IMR-90 (cell line): ENCODE results near the gene PAPPA. TPM values are rescaled to one million over a fixed set of nuclear protein-coding genes. Genes with fewer than 3 reads are reported as not detected.

Source experiments
- ATAC-seq: fragments of 200-7000 bp; cut with Tn5 transposase; 2 replicates; pipeline ENCODE4 v1.9.1; 2020; ENCODE audit warnings: low read depth, mild to moderate bottlenecking, moderate library complexity
- BruUV-seq: library from RNA; stranded (reverse); fragments of 400-500 nt; replicated peaks from 2 replicates; lab custom pipeline; 2021; lab: Mats Ljungman, UMichigan
- CTCF ChIA-PET: fragments of 300-600 bp; formaldehyde crosslinking; extraction: SDS; loops from one replicate; lab custom pipeline; 2021; ENCODE audit warnings: antibody characterized with exemption; lab: Yijun Ruan, JAX
- POLR2A ChIA-PET: fragments of 300-600 bp; sonication (Branson Sonifier 250); formaldehyde crosslinking; loops from one replicate; lab custom pipeline; 2022; ENCODE audit warnings: antibody characterized with exemption; ENCODE audit not compliant: unreplicated experiment; lab: Charles Lee
- DNase-seq: peaks from one replicate; pipeline ENCODE4 v3.0.0; 2013
- H2AFZ ChIP-seq: replicated peaks from 2 replicates; pipeline ENCODE3; 2013; ENCODE audit warnings: low read length, mild to moderate bottlenecking; ENCODE audit not compliant: poor library complexity
- H2AK5ac ChIP-seq: 2 replicates; pipeline ENCODE4 v1.6.1; 2013; ENCODE audit warnings: low read depth, low read length, inconsistent platforms
- H2AK9ac ChIP-seq: replicated peaks from 2 replicates; pipeline ENCODE3; 2013; ENCODE audit warnings: mild to moderate bottlenecking, low read depth, low read length, moderate library complexity; ENCODE audit not compliant: poor library complexity
- H2BK120ac ChIP-seq: 2 replicates; pipeline ENCODE4 v1.6.1; 2013; ENCODE audit warnings: low read depth, low read length, inconsistent platforms
- H2BK15ac ChIP-seq: 3 replicates; pipeline ENCODE4 v1.6.1; 2013; ENCODE audit warnings: low read depth, low read length, inconsistent platforms
- H2BK20ac ChIP-seq: 2 replicates; pipeline ENCODE4 v1.6.1; 2013; ENCODE audit warnings: low read depth, mild to moderate bottlenecking, inconsistent platforms, low read length, moderate library complexity
- H2BK5ac ChIP-seq: 2 replicates; pipeline ENCODE4 v1.6.1; 2013; ENCODE audit warnings: mild to moderate bottlenecking, low read depth, low read length, inconsistent platforms; ENCODE audit not compliant: poor library complexity, severe bottlenecking
- H3K14ac ChIP-seq: replicated peaks from 2 replicates; pipeline ENCODE4 v1.6.1; 2013; ENCODE audit warnings: low read depth, low read length, inconsistent platforms
- H3K18ac ChIP-seq: 2 replicates; pipeline ENCODE4 v1.6.1; 2013; ENCODE audit warnings: low read depth, low read length, control low read depth
- H3K23ac ChIP-seq: 2 replicates; pipeline ENCODE4 v1.6.1; 2013; ENCODE audit warnings: low read depth, low read length, inconsistent platforms
- H3K27ac ChIP-seq: 2 replicates; pipeline ENCODE4 v1.5.1; 2013; ENCODE audit warnings: mild to moderate bottlenecking, control low read depth, low read length; ENCODE audit not compliant: insufficient read depth
- H3K27me3 ChIP-seq: 2 replicates; pipeline ENCODE4 v1.6.1; 2013; ENCODE audit warnings: low read length; ENCODE audit not compliant: control insufficient read depth, insufficient read depth
- H3K36me3 ChIP-seq: 2 replicates; pipeline ENCODE4 v1.6.1; 2013; ENCODE audit warnings: low read length, mixed read lengths; ENCODE audit not compliant: control insufficient read depth, insufficient read depth
- H3K4ac ChIP-seq: 2 replicates; pipeline ENCODE4 v1.6.1; 2013; ENCODE audit warnings: low read depth, low read length, inconsistent platforms
- H3K4me1 ChIP-seq: 2 replicates; pipeline ENCODE4 v1.6.1; 2013; ENCODE audit warnings: low read length, mixed read lengths; ENCODE audit not compliant: control insufficient read depth, insufficient read depth
- H3K4me2 ChIP-seq: 2 replicates; pipeline ENCODE4 v1.6.1; 2013; ENCODE audit warnings: low read depth, mild to moderate bottlenecking, control low read depth, low read length, moderate library complexity
- H3K4me3 ChIP-seq: 2 replicates; pipeline ENCODE4 v1.5.1; 2013; ENCODE audit warnings: low read depth, mild to moderate bottlenecking, control low read depth, low read length, moderate library complexity; ENCODE audit not compliant: insufficient read depth
- H3K56ac ChIP-seq: 2 replicates; pipeline ENCODE4 v1.6.1; 2013; ENCODE audit warnings: low read length, inconsistent platforms; ENCODE audit not compliant: insufficient read depth; ENCODE audit errors: extremely low read depth
- H3K79me1 ChIP-seq, 2 experiments: 2 replicates each; pipeline ENCODE4 v1.6.1; 2013; ENCODE audit warnings: low read length in 2 of 2, inconsistent platforms in 1 of 2, low read depth in 1 of 2
- H3K9ac ChIP-seq: 2 replicates; pipeline ENCODE4 v1.6.1; 2013; ENCODE audit warnings: low read depth, low read length, control low read depth
- H3K9me1 ChIP-seq: 2 replicates; pipeline ENCODE4 v1.6.1; 2013; ENCODE audit warnings: low read length, inconsistent platforms; ENCODE audit not compliant: insufficient read depth
- H3K9me3 ChIP-seq: 2 replicates; pipeline ENCODE4 v1.6.1; 2013; ENCODE audit warnings: low read length; ENCODE audit not compliant: control insufficient read depth, insufficient read depth
- H4K20me1 ChIP-seq: 2 replicates; pipeline ENCODE4 v1.6.1; 2013; ENCODE audit warnings: low read length, inconsistent platforms; ENCODE audit not compliant: insufficient read depth
- H4K5ac ChIP-seq: 2 replicates; pipeline ENCODE4 v1.6.1; 2013; ENCODE audit warnings: mild to moderate bottlenecking, low read depth, low read length, control low read depth
- H4K8ac ChIP-seq, 2 experiments: 2 replicates each; pipeline ENCODE4 v1.6.1; 2013; ENCODE audit warnings: low read depth in 2 of 2, low read length in 2 of 2, control low read depth in 1 of 2, inconsistent platforms in 1 of 2
- H4K91ac ChIP-seq: 2 replicates; pipeline ENCODE4 v1.6.1; 2013; ENCODE audit warnings: low read depth, low read length, inconsistent platforms; ENCODE audit not compliant: insufficient read depth
- CEBPB ChIP-seq: IDR thresholded peaks from 2 replicates; pipeline ENCODE4 v1.6.1; 2012; ENCODE audit warnings: low read depth, low read length, improper control_type of control experiment
- CTCF ChIP-seq: conservative IDR thresholded peaks from 2 replicates; pipeline ENCODE4 v1.5.1; 2012; ENCODE audit warnings: mild to moderate bottlenecking, low read depth, low read length, improper control_type of control experiment
- SMC3 ChIP-seq: fragments of 150-350 bp; IDR thresholded peaks from 2 replicates; pipeline ENCODE4 v1.6.1; 2016; ENCODE audit warnings: low read depth, mild to moderate bottlenecking, antibody characterized with exemption, low read length, moderate library complexity
- WGBS, 2 experiments: methylation state at CpG; one replicate each; pipeline versions ENCODE4 v1.1.5 to v1.1.7; 2013; ENCODE audit warnings: missing lambda C conversion rate in 2 of 2; ENCODE audit not compliant: insufficient read length in 1 of 2; ENCODE audit errors: extremely low coverage in 2 of 2; 5-methylcytosine and 5-hydroxymethylcytosine counted together
- dilution Hi-C: fragments of 300-500 bp; cut with HindIII; formaldehyde crosslinking; loops from one replicate; pipeline ENCODE4 v1.14.3; 2018; ENCODE audit warnings: low sequenced_read_pairs; ENCODE audit not compliant: unreplicated experiment
- in situ Hi-C: fragments of 300-500 bp; cut with MboI; formaldehyde crosslinking; loops from 3 replicates; pipeline ENCODE4 v1.14.3; 2019; ENCODE audit warnings: low sequenced_read_pairs, inconsistent platforms, mixed read lengths
- intact Hi-C: fragments of 100-400 bp; cut with micrococcal nuclease; formaldehyde crosslinking; loops from 2 replicates; pipeline ENCODE4 v1.10.0; 2022
- polyA plus RNA-seq, 3 experiments: library from polyadenylated mRNA; depleted of rRNA; stranded (reverse); fragments of >200 nt; gene quantifications; 2 replicates each; pipeline ENCODE4 v1.2.3, GENCODE V29; 2012; ENCODE audit warnings: low replicate concordance in 1 of 3
- total RNA-seq: library from RNA; depleted of rRNA; stranded (reverse); fragments of >200 nt; gene quantifications from 2 replicates; pipeline ENCODE4 v1.2.3, GENCODE V29; 2012

PAPPA gene
- total and polyA plus RNA-seq, 2 of the 4 experiments (the other 2 are of a cell fraction) = 8.3 to 12.4 TPM

DNA sequence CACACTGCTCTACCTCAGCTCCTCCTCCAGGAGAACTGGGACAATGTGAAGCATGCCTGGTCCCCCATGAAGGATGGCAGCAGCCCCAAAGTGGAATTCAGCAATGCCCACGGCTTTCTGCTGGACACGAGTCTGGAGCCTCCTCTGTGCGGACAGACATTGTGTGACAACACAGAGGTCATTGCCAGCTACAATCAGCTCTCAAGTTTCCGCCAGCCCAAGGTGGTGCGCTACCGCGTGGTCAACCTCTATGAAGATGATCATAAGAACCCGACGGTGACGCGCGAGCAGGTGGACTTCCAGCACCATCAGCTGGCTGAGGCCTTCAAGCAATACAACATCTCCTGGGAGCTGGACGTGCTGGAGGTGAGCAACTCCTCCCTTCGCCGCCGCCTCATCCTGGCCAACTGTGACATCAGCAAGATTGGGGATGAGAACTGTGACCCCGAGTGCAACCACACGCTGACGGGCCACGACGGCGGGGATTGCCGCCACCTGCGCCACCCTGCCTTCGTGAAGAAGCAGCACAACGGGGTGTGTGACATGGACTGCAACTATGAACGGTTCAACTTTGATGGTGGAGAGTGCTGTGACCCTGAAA lies 34.1 kb downstream of the PAPPA start:
- H3K56ac ChIP-seq = no peak overlapping the region
- H2AK9ac ChIP-seq = no peak overlapping the region
- TF ChIP-seq CTCF = no peak
- TF ChIP-seq CEBPB = no peak
- no peak for TF ChIP-seq SMC3
- H2BK15ac ChIP-seq = no peak overlapping the region
- H3K4me1 ChIP-seq = peaks cover 6% of the 10 kb centered on the region
- no peak overlapping the region for H3K18ac ChIP-seq
- H3K9me1 ChIP-seq = peaks cover 10% of the 10 kb centered on the region; the same call in 1 of the 2 replicates
- H4K5ac ChIP-seq = no peak overlapping the region
- peaks cover 22 to 46% of the 10 kb centered on the region in 2 experiments for H3K79me1 ChIP-seq
- H2BK5ac ChIP-seq = no peak overlapping the region
- no peak overlapping the region for H3K27ac ChIP-seq
- no peaks in the 10 kb centered on the region for H3K27me3 ChIP-seq
- no peak for DNase-seq
- H3K9me3 ChIP-seq = no peaks in the 10 kb centered on the region
- no peak overlapping the region for H2AK5ac ChIP-seq
- H4K8ac ChIP-seq = no peak overlapping the region
- no peak overlapping the region for H3K23ac ChIP-seq
- in situ Hi-C loops (no loop called here), intact Hi-C loops (no loop called here), dilution Hi-C loops (no loop called here)
- ChIA-PET POLR2A (no interaction called here), CTCF (no interaction called here)
- H3K4ac ChIP-seq = no peak overlapping the region
- WGBS, 2 experiments = 95% methylated on average over 23 of the region's 27 CpGs; no CpG with 5 or more reads in 1 of the 2 experiments
- H2BK20ac ChIP-seq = no peak overlapping the region
- no peak overlapping the region for H3K14ac ChIP-seq
- no peak overlapping the region for H3K4me2 ChIP-seq
- BruUV-seq = TSS peak; percentile 77
- H3K4me3 ChIP-seq = no peak overlapping the region
- peaks cover 58% of the 10 kb centered on the region for H3K36me3 ChIP-seq
- H3K9ac ChIP-seq = no peak overlapping the region
- H2BK120ac ChIP-seq = no peak overlapping the region
- H2AFZ ChIP-seq = no peak overlapping the region
- H4K91ac ChIP-seq = no peak overlapping the region
- peaks cover 41% of the 10 kb centered on the region for H4K20me1 ChIP-seq
- no peak for ATAC-seq
